HG02623 (cell line): ENCODE measurements around the gene YARS2.

Experiments
- ATAC-seq: cut with Tn5 transposase; IDR thresholded peaks from one replicate; pipeline ENCODE4 v1.9.1; 2021; ENCODE audit warnings: moderate library complexity; ENCODE audit not compliant: unreplicated experiment

Gene YARS2

DNA sequence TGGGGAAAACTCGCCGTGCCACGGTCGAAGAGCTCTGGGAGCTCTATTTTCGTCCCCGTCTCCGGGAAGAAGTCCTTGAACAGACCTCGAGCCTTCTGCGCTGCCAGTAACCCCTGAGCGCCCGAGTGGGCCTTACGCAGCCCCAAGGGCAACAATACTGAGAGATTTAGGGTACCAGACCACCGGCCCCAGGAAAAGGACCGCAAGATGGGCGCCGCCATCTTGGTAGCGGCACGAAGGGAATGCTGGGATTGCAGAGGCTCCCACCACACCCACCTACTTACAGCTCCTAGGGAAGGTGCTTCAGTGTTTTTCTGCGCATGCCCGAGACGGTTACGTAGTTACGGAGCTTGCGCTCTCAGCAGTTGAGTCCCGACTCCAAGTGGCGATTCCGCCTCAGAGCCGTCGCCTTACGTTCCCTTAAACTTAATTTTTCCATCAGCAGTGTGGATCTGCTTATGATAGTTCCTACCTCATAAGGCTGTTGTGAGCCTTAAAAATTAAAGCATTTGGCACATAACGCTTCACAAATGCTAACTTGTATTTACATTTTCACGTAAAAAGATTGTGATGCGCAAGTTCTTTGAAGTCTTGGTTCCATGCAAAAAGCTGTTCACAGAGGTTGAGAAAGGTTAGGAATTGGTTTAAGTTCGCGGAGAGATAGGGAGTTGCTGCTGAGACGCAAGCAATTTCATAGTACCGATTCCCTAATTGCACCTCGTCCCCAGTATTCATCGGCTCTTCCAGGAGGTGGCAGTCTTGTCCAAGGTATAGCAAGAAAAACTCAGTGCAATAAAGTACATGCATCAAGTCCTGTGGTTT, at the start of gene YARS2:
Gene YARS2, minus strand, starts transcription at position 244 of the 822 bp plus-strand sequence. Its CDS starts 23 bp downstream, at position 221.
- ATAC-seq, result peak; percentile 89

- no peak for ATAC-seq
Observed at GRCh38 chr12:32804301-32804700, 48.6 kb upstream of the YARS2 start.

- ATAC-seq, result no peak
Observed at GRCh38 chr12:32801269-32801980, 45.7 kb upstream of the YARS2 start.

DNA sequence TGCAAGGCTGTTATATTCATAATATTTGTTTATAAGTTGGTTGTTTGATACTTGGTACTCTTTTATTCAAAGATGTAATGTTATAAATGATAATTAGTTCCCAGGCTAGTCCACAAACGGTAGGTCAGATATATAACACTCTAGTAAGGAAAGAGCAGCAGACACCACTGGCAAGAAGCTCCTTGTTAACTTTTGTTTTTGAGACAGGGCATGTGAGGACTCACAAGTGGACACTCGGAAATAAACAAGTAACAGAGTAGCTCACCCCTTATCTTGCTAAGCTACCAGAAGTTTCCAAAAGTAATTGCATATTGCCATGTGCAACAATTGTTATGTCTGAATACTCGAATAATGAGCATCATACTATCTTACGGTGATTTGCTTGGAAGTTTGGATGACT, 38.6 kb upstream of the YARS2 start:
- no peak for ATAC-seq

- ATAC-seq, result no peak
Observed at GRCh38 chr12:32789916-32790315, 34.2 kb upstream of the YARS2 start.

- no peak for ATAC-seq
Observed at GRCh38 chr12:32789446-32789845, 33.7 kb upstream of the YARS2 start.

GRCh38 chr12:32788405-32788804, 32.7 kb upstream of the YARS2 start:
- ATAC-seq, result no peak

GRCh38 chr12:32785557-32785956, 29.9 kb upstream of the YARS2 start:
- ATAC-seq, result no peak

- ATAC-seq, result no peak
Observed at GRCh38 chr12:32783029-32783428, 27.3 kb upstream of the YARS2 start.

- ATAC-seq, result no peak
Observed at GRCh38 chr12:32780071-32780470, 24.4 kb upstream of the YARS2 start.

DNA sequence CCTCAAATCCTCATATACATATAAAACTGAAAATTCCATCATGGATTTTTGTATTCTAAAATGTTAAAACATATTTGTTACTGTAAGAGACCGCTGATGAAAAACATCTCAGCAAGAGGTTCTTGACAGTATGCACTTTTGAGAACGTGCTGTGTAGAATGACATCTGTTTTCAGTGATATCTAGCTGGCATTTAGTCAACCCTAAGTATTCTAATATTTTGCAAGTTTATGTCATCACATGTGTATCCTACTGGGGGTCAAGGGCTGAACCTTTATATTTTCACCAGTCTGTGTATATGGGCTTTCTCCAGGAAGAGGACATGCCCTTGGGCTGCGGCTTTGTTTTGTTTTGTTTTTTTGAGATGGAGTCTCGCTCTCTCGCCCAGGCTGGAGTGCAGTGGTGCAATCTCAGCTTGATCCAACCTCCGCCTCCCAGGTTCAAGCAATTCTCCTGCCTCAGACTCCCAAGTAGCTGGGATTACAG, 22.0 kb upstream of the YARS2 start:
- ATAC-seq, result no peak

DNA sequence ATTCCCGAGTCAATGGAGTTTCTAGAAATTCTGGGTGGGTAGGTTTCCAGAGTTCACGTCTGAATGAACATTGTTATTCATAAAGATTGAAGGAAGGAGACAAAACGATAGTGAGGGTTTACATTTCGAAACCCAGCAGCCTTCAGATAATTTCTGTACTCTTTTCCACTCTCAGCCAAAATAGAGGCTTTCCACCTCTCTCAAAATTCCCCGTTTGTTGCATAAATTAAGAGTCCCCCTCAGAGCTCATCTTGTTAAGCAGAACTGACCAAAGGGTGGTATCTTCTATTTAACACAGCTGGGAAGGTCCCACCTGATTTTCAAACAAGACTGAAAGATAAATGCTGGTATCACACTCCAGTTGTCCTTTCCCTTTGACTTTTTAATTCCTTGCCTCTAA, 21.5 kb upstream of the YARS2 start:
- no peak for ATAC-seq

DNA sequence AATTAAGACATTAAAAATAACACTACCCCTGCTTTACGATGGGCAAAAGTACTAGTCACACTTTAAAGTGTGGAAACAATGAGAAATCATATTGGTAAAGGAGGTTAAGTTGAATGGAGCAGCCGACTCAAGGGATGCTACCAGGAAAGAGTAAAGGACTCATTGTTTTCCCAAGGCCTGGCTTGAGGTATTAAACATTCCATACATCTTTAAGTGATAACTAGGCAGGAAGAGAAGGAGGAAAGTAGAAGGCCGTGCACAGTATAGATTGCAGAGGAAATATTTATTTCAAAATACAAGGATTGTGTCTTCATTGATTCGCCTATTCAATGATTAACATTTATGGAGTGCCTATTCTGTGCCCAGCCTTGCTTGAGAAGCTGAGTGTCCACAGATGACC, 20.6 kb upstream of the YARS2 start:
- ATAC-seq, result no peak

DNA sequence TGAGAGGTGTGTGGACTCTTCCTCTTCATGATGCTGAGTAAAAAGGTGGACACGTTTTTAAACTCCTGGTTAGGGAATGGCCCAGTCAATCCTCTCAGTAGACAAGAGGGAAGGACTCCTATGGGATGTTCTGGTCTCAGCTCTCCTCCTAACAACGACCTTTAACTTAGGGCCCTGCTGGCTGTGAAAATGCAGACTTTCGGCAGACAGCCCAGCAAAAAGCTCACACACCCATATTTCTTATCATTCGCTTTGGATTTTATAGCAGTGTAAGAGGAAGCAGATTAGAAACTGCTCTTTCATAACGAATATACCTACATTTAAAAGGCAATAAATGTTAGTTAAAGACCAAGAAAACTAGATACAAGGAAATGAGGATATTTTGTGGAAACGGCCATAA, 18.0 kb upstream of the YARS2 start:
- no peak for ATAC-seq

DNA sequence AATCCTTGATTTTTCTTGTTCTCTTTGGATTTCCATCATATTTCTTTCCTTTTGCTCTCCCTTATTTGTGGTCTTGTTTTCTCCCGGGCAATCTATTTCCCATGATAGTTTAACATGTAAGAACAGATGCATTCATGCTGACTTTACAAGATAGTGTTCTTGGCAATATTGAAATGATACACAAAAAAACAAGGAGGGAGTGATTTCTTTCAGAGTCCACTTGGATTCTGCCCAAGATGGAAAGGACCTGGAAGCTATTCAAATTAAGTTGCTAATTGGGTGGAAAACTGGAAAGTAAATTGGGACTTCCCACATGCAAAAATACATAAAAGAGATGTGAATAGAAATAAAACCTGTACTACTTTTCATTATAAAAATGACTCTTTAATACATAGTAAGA, 14.4 kb upstream of the YARS2 start:
- no peak for ATAC-seq

- no peak for ATAC-seq
Observed at GRCh38 chr12:32768518-32768917, 12.8 kb upstream of the YARS2 start.

- no peak for ATAC-seq
Observed at GRCh38 chr12:32765906-32766305, 10.2 kb upstream of the YARS2 start.

DNA sequence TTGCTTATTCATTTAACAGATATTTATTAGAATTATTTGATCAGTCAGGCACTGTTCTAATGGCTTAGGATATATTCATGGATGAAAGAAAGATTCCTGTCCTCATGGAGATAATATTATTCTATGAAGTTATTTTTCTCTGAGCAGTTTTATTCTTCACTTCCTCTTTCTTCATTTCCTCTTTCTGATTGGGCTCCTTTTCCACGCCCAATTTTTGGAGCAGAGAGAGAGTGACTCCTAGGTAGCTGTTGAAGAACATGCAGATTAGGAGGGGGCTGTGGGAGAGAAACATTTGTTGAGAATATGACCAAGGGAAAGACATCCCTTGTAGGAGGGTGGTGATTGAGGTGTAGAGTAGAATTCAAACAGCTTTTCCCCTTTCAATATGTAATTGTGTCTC, 6.0 kb upstream of the YARS2 start:
- peak; percentile 57 for ATAC-seq

DNA sequence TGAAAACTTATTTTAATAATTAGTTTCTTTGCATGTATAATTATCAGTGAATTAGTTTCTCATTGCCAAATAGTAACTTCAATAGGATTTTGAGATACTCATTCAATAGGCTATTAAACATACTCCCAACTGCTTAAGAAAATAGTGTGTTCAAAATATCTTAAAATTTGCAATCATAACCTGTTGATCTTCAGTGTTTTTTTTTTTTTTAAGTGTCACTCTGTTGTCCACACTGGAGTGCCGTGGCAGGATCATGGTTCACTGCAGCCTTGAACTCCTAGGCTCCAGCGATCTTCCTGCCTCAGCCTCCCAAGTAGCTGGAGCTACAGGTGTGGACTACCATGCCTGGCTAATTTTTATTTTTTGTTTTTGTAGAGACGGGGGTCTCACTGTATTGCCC, 1.5 kb upstream of the YARS2 start:
- ATAC-seq, result no peak

DNA sequence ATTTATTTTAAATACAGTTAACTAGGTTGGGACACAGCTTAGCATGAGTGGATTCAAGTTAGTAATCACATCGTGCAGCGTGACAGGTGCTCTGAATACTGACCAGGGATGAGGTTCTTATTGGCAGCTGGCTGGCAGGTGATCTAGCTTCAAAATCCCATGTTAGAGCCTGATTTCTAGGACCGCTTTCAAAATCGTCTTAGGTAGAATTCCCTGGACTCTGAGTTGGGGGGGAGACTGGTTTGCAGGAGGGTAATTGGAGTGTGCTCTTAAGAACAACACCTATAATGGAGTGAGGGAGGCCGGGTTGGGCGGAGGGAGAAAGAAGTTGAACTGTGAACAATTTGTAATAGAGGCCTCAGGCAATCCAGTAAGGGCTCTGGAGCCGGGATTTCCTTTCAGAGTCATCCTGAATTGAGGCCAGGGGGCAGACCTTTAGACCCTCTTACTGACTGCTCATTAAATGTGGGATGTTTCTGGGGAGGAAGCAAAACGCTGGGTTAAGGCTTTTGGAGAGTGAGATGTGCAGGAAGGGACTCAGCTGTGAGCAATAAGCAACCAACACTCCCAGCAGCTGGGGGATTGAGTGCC, 874 bp upstream of the YARS2 start:
- ATAC-seq, result no peak

DNA sequence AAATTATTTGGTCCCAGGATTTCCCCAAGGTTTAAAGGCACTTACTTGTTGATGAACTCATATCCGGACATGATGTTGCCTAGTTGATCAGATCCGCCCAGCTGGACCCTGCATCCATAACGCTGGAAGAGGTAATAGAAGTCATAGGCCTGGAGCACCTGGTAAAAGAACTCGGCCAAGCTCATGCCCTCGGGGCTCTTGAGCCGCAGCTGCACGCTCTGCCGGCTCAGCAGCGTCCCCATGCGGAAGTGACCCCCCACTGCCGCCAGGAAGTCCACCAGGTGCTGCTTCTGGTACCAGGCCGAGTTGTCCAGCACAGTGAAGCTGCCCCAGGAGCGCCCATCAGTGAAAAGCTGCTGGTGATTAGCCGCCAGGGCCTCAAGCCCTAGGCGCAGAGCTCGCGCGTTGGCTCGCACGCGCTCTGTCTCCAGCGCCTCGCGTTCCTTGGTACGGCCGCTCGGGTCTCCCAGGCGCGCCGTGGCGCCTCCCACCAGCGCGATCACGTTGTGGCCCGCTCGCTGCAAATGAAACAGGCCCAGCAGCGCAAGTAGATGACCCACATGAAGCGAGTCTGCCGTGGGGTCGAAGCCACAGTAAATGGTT, 545 bp downstream of the YARS2 start:
- peak; percentile 56 for ATAC-seq
